NCI-H1694 (cell line): ENCODE data around the gene CCDC34.
"Not testable (repeated sequence)": the region's sequence is repeated elsewhere in the genome, so short reads cannot be mapped to it uniquely, and the experiment has no call there.

Experiments used
- DNase-seq: peaks from one replicate; lab custom pipeline; 2025; lab: John Stamatoyannopoulos, UW

The CCDC34 gene

GRCh38 chr11:27361649-27362431, 1.2 kb downstream of the CCDC34 start:
- DNase-seq: no peak

DNA sequence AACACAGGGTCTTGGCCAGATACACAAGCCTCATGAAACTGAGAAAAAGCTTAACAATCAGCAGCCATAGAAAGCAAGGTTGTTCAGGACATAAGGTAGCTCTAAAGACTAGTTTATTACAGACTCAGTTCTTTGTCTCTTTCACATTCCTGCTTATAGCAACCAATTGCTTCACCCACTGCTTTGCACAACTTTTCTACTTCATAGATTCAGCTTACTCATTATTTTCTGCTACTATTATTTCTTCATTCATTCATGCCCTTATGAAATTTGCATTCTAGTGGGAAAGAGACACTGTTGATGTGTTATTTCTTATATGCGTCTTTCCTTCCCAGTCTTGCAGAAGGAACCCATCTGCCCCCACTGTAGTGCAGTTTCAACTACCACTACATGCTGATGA, 4.7 kb downstream of the CCDC34 start:
- no peak for DNase-seq

- DNase-seq: no peak
These were observed 5.8 kb downstream of the CCDC34 start for GRCh38 chr11:27357250-27357649.

DNA sequence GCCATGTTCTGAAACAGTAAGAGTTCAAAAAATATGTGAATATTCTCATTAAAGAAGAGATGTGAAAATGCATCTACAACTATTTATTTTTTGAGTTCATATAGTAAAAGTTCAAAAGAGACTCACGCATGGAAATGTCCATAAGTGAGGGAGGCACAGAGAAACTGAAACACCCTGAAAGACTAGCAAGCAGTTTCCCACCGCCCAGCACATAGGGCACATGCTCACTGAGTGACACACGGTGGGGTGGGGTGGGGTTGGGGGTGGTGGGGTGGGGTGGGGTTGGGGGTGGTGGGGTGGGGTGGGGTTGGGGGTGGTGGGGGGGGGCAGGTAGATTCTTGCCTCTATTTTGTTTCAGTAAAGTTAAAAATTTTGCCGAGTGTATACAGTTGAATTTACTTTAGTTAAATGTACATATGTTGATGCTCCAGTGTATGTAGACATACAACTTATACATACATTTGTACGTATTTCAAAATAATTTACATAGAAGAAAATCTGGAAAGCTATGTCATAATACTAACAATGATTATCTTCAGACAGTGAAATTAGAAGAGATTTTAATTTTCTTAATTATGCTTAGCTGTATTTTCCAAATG, 6.3 kb downstream of the CCDC34 start:
- no peak for DNase-seq

DNA sequence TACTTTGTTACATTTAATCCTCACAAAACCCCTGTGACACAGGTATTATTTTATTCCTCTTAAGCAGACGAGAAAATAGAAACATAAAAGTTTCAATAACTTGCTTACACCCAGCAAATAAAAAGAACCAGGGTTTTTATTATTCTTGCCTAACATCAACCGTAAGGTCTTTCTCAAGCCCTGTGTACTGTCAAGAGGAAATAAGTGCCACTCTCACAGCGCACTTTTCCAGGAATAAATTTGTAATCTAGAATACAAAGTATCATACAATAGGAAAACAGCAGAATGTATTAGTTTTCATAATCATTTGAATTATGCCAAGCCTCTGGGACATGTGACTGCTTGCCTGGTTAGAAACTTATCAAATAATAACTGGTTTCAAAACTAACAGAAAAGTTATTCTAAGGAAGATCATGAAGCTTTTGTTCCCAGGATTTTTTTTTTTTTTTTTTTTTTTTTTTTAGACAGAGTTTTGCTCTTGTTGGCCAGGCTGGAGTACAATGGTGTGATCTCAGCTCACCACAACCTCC, 7.4 kb downstream of the CCDC34 start:
- DNase-seq: no peak

DNA sequence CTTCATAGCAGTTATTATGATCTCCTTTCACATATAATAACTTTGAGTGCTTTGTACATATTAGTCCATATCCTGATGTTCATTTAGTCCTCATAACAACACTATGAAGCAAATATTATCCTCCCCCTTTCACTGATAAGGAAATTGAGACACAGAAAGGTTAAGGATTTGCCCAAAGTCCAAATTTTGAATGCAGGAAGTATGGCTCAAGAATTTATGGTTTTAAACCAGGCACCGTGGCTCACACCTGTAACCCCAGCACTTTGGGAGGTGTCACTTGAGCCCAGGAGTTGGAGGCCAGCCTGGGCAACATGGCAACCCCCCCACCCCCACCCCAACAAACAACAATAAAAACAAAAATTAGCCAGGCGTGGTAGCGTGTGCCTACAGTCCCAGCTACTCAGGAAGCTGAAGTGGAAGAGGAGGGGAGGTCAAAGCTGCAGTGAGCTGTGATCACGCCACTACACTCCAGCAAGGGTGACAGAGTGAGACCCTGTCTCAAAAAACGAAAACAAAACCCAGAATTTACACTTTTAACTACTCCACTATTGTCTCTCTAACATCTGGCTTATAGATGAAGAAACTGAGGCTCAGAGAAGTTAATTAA, 8.6 kb downstream of the CCDC34 start:
- no peak for DNase-seq

- DNase-seq: no peak
These were observed 9.2 kb downstream of the CCDC34 start for GRCh38 chr11:27353593-27354358.

DNA sequence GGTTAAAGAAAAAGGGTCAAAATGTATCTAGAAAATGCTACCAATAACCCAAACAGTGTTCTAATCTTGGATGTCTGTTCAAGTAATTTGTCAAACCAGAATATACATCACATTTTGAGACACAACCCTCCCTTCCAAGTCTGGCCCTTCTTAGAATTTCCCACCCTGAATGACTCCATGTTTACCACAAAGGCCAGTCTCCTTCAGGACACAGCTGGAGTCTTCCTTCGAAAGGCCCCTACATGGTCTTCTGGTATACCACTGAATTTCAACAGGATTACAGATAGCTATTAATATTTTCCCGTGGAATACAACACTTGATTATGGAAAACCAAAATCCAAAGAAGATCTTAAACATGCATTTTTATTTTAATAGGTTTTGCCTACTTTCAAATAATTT, 10.2 kb downstream of the CCDC34 start:
- DNase-seq: no peak

GRCh38 chr11:27350511-27350910, 12.5 kb downstream of the CCDC34 start:
- DNase-seq: no peak

- DNase-seq: no peak
These were observed 13.1 kb downstream of the CCDC34 start for GRCh38 chr11:27349919-27350318.

- DNase-seq: no peak
These were observed 14.6 kb downstream of the CCDC34 start for GRCh38 chr11:27348340-27348873.

- no peak for DNase-seq
These were observed 15.4 kb downstream of the CCDC34 start for GRCh38 chr11:27347359-27348339.

GRCh38 chr11:27339941-27340340, 23.1 kb downstream of the CCDC34 start:
- no peak for DNase-seq

DNA sequence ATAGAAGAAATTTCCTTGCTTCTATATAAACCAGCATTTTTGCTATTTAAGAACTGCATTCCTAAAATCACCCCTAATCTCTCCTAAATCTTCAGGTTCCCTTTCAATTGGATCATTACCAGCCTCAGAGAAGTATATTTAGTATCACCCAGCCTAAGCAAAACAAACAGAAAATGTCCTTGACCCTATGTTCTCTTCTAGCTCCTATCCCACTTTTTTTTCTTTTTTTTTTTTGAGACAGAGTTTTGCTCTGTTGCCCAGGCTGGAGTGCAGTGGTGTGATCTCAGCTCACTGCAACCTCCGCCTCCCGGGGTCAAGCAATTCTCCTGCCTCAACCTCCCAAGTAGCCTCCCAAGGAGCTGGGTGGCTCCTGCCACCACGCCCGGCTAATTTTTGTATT, 28.3 kb downstream of the CCDC34 start:
- DNase-seq: not testable (repeated sequence)

- DNase-seq: no peak
These were observed 31.0 kb downstream of the CCDC34 start for GRCh38 chr11:27331981-27332380.

GRCh38 chr11:27330633-27331270, 32.3 kb downstream of the CCDC34 start:
- no peak for DNase-seq

DNA sequence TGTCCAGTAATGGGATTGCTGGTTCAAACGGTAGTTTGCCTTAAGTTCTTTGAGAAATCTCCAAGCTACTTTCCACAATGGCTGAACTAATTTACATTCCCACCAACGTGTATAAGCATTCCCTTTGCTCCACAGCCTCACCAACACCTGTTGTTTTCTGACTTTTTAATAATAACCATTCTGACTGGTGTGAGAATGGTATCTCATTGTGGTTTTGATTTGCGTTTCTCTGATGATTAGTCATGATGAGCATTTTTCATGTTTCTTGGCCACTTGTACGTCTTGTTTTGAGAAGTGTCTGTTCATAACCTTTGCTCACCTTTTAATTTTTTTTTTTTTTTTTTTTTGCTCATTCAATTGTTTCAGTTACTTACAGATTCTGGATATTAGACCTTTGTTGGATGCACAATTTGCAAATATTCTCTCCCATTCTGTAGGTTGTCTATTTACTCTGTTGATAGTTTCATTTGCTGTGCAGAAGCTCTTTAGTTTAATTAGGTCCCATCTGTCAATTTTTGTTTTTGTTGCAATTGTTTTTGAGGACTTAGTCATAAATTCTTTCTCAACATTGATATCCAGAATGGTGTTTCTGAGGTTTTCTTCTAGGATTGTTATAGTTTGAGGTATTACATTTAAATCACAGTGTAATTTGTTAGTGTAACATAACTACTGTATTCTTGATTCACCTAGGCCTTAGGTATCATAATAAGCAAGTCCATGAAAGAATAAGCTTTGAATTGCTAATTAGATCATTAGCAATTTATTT, 33.0 kb downstream of the CCDC34 start:
- no peak for DNase-seq

- no peak for DNase-seq
These were observed 34.4 kb downstream of the CCDC34 start for GRCh38 chr11:27328614-27329013.

DNA sequence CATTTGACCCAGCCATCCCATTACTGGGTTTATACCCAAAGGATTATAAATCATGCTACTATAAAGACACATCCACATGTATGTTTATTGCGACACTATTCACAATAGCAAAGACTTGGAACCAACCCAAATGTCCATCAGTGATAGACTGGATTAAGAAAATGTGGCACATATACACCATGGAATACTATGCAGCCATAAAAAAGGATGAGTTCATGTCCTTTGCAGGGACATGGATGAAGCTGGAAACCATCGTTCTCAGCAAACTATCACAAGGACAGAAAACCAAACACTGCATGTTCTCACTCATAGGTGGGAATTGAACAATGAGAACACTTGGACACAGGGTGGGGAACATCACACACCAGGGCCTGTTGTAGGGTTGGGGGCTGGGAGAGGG, 36.0 kb downstream of the CCDC34 start:
- not testable (repeated sequence) for DNase-seq

GRCh38 chr11:27322196-27322595, 40.8 kb downstream of the CCDC34 start:
- DNase-seq: not testable (repeated sequence)
